ENCODE results near the gene C9orf72. TPM values are rescaled to one million over a fixed set of nuclear protein-coding genes. Genes with fewer than 3 reads are reported as not detected.

Gene C9orf72
- total and polyA plus RNA-seq, 2 experiments from 2014 or later, result 11.6 to 27.8 TPM

DNA sequence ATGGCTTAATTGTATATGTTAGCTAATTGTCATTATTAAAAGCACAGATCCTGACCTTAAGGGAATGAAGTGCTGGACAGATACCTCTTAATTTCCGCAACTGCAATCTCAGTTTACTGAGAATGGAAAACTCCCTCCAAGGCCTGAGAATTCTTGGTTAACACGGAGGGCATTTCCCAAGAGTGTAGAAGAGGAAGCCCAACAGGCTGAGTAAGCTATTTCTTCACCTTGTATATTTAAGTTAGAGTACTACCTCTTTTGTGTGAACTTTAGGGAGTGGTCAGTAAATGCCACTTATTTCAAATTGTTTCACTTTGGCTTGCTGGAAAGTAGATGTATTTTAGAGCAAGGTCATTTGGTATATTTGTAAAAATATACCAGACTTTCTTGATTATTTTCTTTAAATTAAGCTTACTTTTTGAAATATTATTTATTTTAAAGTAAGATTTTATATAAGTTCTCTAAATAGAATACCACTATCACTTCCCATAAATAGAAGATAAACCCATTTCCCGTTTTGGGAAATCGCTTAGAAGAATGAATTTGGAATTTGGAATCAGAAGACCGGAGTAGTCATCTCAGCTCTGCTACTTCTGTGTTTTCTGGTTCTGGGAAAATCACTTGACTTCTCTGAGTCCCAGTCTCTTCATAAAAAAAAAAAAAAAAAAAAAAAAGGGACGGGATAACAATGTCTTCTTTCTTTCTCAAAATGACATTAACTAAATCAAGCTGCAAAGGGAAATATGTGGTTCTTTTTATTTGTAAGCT, 26.0 kb upstream of the C9orf72 start:
- Histone ChIP-seq H3K27ac (ENCODE audit: low read depth) (no peak overlapping the region), H3F3A (replicated peaks; ENCODE audit: low read depth) (no peaks in the 10 kb centered on the region), H3K4me3 (no peak overlapping the region), H3K9me2 (ENCODE audit: insufficient read depth) (no peaks in the 10 kb centered on the region), H4K20me1 (replicated peaks; ENCODE audit: insufficient read depth) (no peaks in the 10 kb centered on the region), H3K4me2 (no peak overlapping the region), H3K79me2 (replicated peaks; ENCODE audit: insufficient read depth) (no peaks in the 10 kb centered on the region), H2AFZ (no peak overlapping the region), H3K36me3 (ENCODE audit: insufficient read depth) (no peaks in the 10 kb centered on the region), H3K4me1 (ENCODE audit: insufficient read depth) (peaks cover 9% of the 10 kb centered on the region; the same call in 1 of the 2 replicates), H3K27me3 (ENCODE audit: insufficient read depth) (no peaks in the 10 kb centered on the region)
- Mint-ChIP-seq H3K4me1 (peaks cover 11% of the 10 kb centered on the region), H3K36me3 (ENCODE audit: low read depth) (no peaks in the 10 kb centered on the region), H3K9me3 (no peaks in the 10 kb centered on the region), H3K27me3 (ENCODE audit: insufficient read depth, low read depth, poor library complexity) (peaks cover 5% of the 10 kb centered on the region), H3K4me3 (no peak overlapping the region), H3K27ac (no peak overlapping the region)
- no peak for DNase-seq (ENCODE audit: low spot score)
- no peak for TF ChIP-seq CREB1 (CRISPR knock-in tag; IDR thresholded peaks at IDR 0.05; ENCODE audit: low read depth)
- TF ChIP-seq ETS1 (IDR thresholded peaks at IDR 0.05), result no peak
- no peak for TF ChIP-seq POLR2AphosphoS5 (IDR thresholded peaks at IDR 0.05; ENCODE audit: low read depth)
- TF ChIP-seq ZNF331 (CRISPR knock-in tag; IDR thresholded peaks at IDR 0.05; ENCODE audit: low read depth), result no peak
- TF ChIP-seq NANOG (IDR thresholded peaks at IDR 0.05; ENCODE audit: borderline replicate concordance), result no peak
- no peak for TF ChIP-seq JUNB (IDR thresholded peaks at IDR 0.05; ENCODE audit: unreplicated experiment)
- no peak for TF ChIP-seq STAT1 (IDR thresholded peaks at IDR 0.05; ENCODE audit: unreplicated experiment)
- TF ChIP-seq, protein P1, sequence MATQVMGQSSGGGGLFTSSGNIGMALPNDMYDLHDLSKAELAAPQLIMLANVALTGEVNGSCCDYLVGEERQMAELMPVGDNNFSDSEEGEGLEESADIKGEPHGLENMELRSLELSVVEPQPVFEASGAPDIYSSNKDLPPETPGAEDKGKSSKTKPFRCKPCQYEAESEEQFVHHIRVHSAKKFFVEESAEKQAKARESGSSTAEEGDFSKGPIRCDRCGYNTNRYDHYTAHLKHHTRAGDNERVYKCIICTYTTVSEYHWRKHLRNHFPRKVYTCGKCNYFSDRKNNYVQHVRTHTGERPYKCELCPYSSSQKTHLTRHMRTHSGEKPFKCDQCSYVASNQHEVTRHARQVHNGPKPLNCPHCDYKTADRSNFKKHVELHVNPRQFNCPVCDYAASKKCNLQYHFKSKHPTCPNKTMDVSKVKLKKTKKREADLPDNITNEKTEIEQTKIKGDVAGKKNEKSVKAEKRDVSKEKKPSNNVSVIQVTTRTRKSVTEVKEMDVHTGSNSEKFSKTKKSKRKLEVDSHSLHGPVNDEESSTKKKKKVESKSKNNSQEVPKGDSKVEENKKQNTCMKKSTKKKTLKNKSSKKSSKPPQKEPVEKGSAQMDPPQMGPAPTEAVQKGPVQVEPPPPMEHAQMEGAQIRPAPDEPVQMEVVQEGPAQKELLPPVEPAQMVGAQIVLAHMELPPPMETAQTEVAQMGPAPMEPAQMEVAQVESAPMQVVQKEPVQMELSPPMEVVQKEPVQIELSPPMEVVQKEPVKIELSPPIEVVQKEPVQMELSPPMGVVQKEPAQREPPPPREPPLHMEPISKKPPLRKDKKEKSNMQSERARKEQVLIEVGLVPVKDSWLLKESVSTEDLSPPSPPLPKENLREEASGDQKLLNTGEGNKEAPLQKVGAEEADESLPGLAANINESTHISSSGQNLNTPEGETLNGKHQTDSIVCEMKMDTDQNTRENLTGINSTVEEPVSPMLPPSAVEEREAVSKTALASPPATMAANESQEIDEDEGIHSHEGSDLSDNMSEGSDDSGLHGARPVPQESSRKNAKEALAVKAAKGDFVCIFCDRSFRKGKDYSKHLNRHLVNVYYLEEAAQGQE (IDR thresholded peaks at IDR 0.05; ENCODE audit: unreplicated experiment), result no peak
- TF ChIP-seq, protein P2, sequence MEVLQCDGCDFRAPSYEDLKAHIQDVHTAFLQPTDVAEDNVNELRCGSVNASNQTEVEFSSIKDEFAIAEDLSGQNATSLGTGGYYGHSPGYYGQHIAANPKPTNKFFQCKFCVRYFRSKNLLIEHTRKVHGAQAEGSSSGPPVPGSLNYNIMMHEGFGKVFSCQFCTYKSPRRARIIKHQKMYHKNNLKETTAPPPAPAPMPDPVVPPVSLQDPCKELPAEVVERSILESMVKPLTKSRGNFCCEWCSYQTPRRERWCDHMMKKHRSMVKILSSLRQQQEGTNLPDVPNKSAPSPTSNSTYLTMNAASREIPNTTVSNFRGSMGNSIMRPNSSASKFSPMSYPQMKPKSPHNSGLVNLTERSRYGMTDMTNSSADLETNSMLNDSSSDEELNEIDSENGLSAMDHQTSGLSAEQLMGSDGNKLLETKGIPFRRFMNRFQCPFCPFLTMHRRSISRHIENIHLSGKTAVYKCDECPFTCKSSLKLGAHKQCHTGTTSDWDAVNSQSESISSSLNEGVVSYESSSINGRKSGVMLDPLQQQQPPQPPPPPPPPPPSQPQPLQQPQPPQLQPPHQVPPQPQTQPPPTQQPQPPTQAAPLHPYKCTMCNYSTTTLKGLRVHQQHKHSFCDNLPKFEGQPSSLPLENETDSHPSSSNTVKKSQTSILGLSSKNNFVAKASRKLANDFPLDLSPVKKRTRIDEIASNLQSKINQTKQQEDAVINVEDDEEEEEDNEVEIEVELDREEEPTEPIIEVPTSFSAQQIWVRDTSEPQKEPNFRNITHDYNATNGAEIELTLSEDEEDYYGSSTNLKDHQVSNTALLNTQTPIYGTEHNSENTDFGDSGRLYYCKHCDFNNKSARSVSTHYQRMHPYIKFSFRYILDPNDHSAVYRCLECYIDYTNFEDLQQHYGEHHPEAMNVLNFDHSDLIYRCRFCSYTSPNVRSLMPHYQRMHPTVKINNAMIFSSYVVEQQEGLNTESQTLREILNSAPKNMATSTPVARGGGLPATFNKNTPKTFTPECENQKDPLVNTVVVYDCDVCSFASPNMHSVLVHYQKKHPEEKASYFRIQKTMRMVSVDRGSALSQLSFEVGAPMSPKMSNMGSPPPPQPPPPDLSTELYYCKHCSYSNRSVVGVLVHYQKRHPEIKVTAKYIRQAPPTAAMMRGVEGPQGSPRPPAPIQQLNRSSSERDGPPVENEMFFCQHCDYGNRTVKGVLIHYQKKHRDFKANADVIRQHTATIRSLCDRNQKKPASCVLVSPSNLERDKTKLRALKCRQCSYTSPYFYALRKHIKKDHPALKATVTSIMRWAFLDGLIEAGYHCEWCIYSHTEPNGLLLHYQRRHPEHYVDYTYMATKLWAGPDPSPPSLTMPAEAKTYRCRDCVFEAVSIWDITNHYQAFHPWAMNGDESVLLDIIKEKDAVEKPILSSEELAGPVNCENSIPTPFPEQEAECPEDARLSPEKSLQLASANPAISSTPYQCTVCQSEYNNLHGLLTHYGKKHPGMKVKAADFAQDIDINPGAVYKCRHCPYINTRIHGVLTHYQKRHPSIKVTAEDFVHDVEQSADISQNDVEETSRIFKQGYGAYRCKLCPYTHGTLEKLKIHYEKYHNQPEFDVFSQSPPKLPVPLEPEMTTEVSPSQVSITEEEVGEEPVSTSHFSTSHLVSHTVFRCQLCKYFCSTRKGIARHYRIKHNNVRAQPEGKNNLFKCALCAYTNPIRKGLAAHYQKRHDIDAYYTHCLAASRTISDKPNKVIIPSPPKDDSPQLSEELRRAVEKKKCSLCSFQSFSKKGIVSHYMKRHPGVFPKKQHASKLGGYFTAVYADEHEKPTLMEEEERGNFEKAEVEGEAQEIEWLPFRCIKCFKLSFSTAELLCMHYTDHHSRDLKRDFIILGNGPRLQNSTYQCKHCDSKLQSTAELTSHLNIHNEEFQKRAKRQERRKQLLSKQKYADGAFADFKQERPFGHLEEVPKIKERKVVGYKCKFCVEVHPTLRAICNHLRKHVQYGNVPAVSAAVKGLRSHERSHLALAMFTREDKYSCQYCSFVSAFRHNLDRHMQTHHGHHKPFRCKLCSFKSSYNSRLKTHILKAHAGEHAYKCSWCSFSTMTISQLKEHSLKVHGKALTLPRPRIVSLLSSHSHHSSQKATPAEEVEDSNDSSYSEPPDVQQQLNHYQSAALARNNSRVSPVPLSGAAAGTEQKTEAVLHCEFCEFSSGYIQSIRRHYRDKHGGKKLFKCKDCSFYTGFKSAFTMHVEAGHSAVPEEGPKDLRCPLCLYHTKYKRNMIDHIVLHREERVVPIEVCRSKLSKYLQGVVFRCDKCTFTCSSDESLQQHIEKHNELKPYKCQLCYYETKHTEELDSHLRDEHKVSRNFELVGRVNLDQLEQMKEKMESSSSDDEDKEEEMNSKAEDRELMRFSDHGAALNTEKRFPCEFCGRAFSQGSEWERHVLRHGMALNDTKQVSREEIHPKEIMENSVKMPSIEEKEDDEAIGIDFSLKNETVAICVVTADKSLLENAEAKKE (CRISPR knock-in tag; IDR thresholded peaks at IDR 0.05), result no peak
- no peak for TF ChIP-seq EZH2phosphoT487 (IDR thresholded peaks at IDR 0.05; ENCODE audit: unreplicated experiment)
- TF ChIP-seq EZH2 (IDR thresholded peaks at IDR 0.05; ENCODE audit: low read depth, unreplicated experiment), result no peak
- TF ChIP-seq, protein P3, sequence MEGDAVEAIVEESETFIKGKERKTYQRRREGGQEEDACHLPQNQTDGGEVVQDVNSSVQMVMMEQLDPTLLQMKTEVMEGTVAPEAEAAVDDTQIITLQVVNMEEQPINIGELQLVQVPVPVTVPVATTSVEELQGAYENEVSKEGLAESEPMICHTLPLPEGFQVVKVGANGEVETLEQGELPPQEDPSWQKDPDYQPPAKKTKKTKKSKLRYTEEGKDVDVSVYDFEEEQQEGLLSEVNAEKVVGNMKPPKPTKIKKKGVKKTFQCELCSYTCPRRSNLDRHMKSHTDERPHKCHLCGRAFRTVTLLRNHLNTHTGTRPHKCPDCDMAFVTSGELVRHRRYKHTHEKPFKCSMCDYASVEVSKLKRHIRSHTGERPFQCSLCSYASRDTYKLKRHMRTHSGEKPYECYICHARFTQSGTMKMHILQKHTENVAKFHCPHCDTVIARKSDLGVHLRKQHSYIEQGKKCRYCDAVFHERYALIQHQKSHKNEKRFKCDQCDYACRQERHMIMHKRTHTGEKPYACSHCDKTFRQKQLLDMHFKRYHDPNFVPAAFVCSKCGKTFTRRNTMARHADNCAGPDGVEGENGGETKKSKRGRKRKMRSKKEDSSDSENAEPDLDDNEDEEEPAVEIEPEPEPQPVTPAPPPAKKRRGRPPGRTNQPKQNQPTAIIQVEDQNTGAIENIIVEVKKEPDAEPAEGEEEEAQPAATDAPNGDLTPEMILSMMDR (conservative IDR thresholded peaks at IDR 0.05; ENCODE audit: low read depth in 2 of 2), result no peak
- no peak for TF ChIP-seq ZNF114 (CRISPR knock-in tag; IDR thresholded peaks at IDR 0.05)
- ATAC-seq, result no peak
